ENCODE measurements around the gene CDKN2D.

DNA sequence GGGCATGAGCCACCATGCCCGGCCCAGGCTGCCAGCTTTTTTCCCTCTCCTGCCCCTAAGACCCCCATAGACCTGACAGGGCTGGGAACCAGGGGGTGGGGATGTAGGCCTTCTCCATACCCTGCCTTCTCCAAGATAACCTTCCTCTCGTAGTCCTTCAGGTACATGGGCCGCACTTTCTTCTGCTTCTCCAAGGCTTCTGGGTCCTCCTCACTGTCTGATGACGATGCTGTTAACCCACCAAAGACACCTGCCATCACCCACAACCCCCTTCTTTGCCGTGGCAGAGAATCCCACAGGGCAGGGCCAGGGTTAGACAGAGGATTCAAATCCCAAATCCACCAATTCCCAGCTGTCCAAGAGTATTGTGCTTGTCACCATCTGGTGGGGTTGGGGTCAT lies 6.2 kb downstream of the CDKN2D start:
- no peak for TF ChIP-seq POLR2A (IDR thresholded peaks at IDR 0.05; ENCODE audit: low read depth, low read length)
- TF ChIP-seq POLR2AphosphoS5 (IDR thresholded peaks at IDR 0.05; ENCODE audit: low read depth, low read length): no peak
- TF ChIP-seq TAF1 (IDR thresholded peaks at IDR 0.05; ENCODE audit: borderline replicate concordance, low read depth, low read length): no peak
